K562 (cell line): ENCODE measurements around the gene PLA2G4A.

Experiments
- BHLHE40 ChIP-seq: IDR thresholded peaks from 2 replicates; pipeline ENCODE4 v1.6.1; 2011; ENCODE audit warnings: low read length, improper control_type of control experiment
- EGR1 ChIP-seq: fragments of 450-650 bp; conservative IDR thresholded peaks from 2 replicates; pipeline ENCODE4 v1.6.1; 2017; ENCODE audit warnings: mild to moderate bottlenecking
- FOXO4 ChIP-seq: fragments of 450-650 bp; formaldehyde crosslinking; IDR thresholded peaks from 2 replicates; pipeline ENCODE4 v1.4.0; 2020; ENCODE audit warnings: mild to moderate bottlenecking, moderate library complexity
- GTF2E2 ChIP-seq: fragments of 200-800 bp; sonication (Bioruptor generic); IDR thresholded peaks from 2 replicates; pipeline ENCODE4 v1.6.1; 2016; ENCODE audit warnings: missing genetic modification characterization, missing compliant biosample characterization
- JUN ChIP-seq, 2 experiments: sonication (generic) in 1 of 2; formaldehyde crosslinking in 1 of 2; IDR thresholded peaks; 2 replicates each; pipeline versions ENCODE4 v1.6.1 to v1.8.0; 2012 to 2022; ENCODE audit warnings: borderline replicate concordance in 2 of 2, mild to moderate bottlenecking in 2 of 2, improper control_type of control experiment in 1 of 2, low read depth in 1 of 2, low read length in 1 of 2, missing genetic modification reagents in 1 of 2
- KDM1A ChIP-seq, 2 experiments: fragments of 450-650 bp; IDR thresholded peaks; 2 replicates each; pipeline ENCODE4 v1.6.1; 2016; ENCODE audit warnings: mild to moderate bottlenecking in 2 of 2
- MLLT1 ChIP-seq, 2 experiments: fragments of 450-650 bp; IDR thresholded peaks; 2 replicates each; pipeline ENCODE4 v1.6.1; 2016
- MTA3 ChIP-seq: fragments of 450-650 bp; formaldehyde crosslinking; IDR thresholded peaks from 2 replicates; pipeline ENCODE4 v1.6.1; 2017; ENCODE audit warnings: mild to moderate bottlenecking, borderline replicate concordance
- NR2F6 ChIP-seq: fragments of 450-650 bp; formaldehyde crosslinking; IDR thresholded peaks from 2 replicates; pipeline ENCODE4 v1.4.0; 2020; ENCODE audit warnings: mild to moderate bottlenecking
- POLR2A ChIP-seq: fragments of 450-650 bp; conservative IDR thresholded peaks from 2 replicates; pipeline ENCODE4 v1.6.1; 2016
- POLR2AphosphoS5 ChIP-seq: IDR thresholded peaks from 2 replicates; pipeline ENCODE4 v1.6.1; 2011; ENCODE audit warnings: mild to moderate bottlenecking, low read depth, low read length, moderate library complexity; ENCODE audit not compliant: control insufficient read depth, insufficient read depth
- RBM22 ChIP-seq: fragments of 200-400 bp; formaldehyde crosslinking; IDR thresholded peaks from 2 replicates; pipeline ENCODE4 v1.6.1; 2018; ENCODE audit warnings: low read length, low read depth; ENCODE audit not compliant: poor library complexity, severe bottlenecking
- TF ChIP-seq, protein P1 (sequence below): fragments of 450-650 bp; IDR thresholded peaks from 2 replicates; pipeline ENCODE4 v1.6.1; 2018; ENCODE audit not compliant: partially characterized antibody

DNA sequence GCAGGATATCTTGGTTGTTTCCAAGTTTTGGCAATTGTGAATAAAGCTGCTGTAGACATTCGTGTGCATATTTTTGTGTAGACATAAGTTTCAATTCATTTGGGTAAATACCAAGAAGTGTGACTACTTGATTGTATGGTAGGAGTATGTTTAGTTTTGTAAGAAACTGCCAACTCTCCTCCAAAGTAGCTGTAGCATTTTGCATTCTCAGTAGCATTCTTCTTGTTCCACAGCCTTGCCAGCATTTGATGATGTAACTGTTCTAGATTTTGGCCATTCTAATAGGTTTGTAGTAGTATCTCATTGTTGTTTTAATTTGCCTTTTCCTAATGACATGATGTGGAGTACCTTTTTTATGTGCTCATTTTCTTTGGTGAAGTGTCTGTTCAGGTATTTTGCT, 38.6 kb upstream of the PLA2G4A start:
- TF ChIP-seq GTF2E2 (no peak), RBM22 (no peak), POLR2A (no peak), EGR1 (no peak), KDM1A (IDR thresholded peaks at IDR 0.05) (no peak), NR2F6 (CRISPR knock-in tag) (no peak), FOXO4 (CRISPR knock-in tag) (no peak), MTA3 (no peak), POLR2AphosphoS5 (no peak), MLLT1 (IDR thresholded peaks at IDR 0.05) (no peak), BHLHE40 (no peak), JUN (IDR thresholded peaks at IDR 0.05; ENCODE audit: borderline replicate concordance, low read depth, low read length) (no peak), JUN (CRISPR knock-in tag; IDR thresholded peaks at IDR 0.05; ENCODE audit: borderline replicate concordance) (no peak)
- TF ChIP-seq, protein P1, sequence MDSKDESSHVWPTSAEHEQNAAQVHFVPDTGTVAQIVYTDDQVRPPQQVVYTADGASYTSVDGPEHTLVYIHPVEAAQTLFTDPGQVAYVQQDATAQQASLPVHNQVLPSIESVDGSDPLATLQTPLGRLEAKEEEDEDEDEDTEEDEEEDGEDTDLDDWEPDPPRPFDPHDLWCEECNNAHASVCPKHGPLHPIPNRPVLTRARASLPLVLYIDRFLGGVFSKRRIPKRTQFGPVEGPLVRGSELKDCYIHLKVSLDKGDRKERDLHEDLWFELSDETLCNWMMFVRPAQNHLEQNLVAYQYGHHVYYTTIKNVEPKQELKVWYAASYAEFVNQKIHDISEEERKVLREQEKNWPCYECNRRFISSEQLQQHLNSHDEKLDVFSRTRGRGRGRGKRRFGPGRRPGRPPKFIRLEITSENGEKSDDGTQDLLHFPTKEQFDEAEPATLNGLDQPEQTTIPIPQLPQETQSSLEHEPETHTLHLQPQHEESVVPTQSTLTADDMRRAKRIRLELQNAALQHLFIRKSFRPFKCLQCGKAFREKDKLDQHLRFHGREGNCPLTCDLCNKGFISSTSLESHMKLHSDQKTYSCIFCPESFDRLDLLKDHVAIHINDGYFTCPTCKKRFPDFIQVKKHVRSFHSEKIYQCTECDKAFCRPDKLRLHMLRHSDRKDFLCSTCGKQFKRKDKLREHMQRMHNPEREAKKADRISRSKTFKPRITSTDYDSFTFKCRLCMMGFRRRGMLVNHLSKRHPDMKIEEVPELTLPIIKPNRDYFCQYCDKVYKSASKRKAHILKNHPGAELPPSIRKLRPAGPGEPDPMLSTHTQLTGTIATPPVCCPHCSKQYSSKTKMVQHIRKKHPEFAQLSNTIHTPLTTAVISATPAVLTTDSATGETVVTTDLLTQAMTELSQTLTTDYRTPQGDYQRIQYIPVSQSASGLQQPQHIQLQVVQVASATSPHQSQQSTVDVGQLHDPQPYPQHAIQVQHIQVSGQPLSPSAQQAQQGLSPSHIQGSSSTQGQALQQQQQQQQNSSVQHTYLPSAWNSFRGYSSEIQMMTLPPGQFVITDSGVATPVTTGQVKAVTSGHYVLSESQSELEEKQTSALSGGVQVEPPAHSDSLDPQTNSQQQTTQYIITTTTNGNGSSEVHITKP, result no peak
